SIG-M5 (cell line): Measurements from ENCODE around the gene ANAPC7.
"Not testable (repeated sequence)": the region's sequence is repeated elsewhere in the genome, so short reads cannot be mapped to it uniquely, and the experiment has no call there.

Source experiments
- DNase-seq: peaks from one replicate; lab custom pipeline; 2025; lab: John Stamatoyannopoulos, UW

The ANAPC7 gene

DNA sequence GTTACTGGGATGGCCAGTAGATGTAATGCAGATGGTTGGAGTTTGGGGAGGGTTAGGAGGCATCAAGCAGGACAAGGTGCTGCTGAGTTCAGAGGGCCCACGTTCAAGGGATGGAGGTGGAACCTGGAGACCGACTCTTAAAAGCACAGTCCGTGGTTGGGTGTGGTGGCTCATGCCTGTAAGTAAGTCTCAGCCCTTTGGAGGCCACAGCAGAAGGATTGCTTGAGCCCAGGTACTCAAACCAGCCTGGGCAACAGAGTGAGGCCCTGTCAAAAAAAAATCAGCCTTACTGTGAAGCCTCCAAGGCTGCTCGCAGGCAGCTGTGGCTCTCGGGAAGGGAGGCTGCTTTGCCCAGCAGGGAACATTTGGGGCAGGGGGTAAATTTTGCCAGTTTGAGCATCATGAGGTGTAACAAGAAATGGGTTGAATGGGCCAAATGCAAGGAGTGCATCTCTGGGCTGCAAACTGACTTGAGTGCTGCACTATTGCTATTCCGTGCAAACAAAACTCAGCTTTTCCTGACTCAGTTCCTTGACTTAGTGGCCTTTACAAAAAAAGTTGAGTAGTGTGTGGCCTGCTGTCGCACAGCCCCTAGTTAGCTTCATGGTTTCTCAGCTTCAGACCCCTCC, 55.0 kb downstream of the ANAPC7 start:
- DNase-seq: no peak

DNA sequence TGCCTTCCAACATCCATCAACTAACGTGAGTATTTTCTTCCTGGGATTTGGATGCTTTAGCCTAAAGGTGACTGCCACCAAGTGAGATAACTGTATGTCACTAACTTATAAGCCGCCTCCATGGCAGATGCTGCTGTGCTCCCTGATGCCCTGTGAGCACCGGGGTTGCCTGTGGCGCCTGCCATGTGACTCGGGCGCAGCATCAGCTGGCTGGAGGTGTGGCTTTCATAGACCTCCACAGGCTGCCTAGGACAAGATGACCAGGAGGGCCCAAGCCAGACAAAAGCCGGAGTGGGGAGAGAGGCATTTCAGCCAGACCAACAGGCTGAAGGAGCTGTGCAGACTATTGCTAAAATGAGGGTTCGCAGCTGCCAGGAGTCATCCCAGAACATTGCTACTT, 55.7 kb downstream of the ANAPC7 start:
- no peak for DNase-seq

GRCh38 chr12:110345963-110346362, 57.5 kb downstream of the ANAPC7 start:
- DNase-seq: no peak

DNA sequence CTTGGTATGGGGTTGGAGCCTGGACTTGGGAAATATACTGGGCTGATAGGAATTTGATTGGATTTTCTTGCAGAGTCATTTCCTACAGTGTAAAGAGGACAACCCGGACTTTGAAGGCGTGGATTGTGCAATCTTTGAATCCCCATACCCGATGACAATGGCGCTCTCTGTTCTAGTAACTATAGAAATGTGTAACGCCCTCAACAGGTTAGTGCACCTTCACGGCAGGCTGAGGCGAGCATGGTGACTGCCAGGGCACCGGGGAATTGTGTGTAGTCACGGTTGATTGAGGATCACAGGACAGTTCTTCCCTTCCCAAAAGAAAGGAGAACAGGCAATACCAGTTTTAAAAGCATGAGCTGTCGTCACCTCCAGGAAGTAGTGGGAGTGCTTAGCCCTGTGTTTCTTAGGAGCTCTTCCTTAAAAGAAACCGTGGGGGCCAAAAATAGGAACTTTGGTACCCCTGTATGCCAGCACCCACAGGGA, 58.3 kb downstream of the ANAPC7 start:
- DNase-seq: no peak

DNA sequence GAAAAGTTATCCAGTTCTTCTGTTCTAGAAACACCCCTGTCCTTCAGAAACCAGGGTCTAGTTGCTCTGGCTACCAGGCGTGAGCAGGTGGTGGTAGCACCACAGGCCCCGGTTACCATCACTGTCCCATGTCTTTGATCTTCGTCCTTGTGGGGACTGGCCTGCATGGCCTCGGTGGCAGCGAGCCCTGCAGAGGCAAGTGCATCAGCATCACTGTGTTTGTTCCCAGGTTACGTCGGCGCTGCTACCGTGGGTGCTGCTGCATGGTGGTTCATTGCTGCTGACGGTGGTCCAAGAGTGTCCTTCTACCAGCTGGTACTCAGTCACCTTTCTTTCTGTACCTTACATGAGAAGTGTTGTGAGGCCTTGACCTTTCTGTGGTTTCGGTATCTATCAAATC, 58.9 kb downstream of the ANAPC7 start:
- DNase-seq: no peak

GRCh38 chr12:110343736-110344555, 59.6 kb downstream of the ANAPC7 start:
- DNase-seq: no peak

DNA sequence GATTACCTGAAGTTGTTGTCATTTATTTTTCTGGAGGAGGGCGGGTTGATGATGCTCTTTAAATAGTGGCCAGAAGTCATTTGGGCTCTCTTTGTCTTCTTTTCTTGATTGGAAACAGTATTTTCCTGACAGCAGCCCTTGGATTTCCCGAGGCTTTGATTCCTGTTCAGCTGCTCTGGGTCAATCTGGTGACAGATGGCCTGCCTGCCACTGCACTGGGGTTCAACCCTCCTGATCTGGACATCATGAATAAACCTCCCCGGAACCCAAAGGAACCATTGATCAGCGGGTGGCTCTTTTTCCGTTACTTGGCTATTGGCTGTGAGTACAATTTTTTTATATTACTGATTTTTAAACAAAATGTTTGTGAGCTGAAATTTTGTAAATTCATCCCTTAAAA, 60.4 kb downstream of the ANAPC7 start:
- no peak for DNase-seq

GRCh38 chr12:110342157-110342556, 61.4 kb downstream of the ANAPC7 start:
- no peak for DNase-seq

DNA sequence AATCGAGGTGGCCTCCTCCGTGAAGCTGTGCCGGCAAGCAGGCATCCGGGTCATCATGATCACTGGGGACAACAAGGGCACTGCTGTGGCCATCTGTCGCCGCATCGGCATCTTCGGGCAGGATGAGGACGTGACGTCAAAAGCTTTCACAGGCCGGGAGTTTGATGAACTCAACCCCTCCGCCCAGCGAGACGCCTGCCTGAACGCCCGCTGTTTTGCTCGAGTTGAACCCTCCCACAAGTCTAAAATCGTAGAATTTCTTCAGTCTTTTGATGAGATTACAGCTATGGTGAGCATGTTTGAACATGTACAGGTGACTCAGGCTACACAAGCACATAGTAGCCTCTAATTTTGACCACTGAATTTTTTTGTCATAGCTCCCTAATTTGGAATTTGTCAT, 62.8 kb downstream of the ANAPC7 start:
- DNase-seq: no peak

DNA sequence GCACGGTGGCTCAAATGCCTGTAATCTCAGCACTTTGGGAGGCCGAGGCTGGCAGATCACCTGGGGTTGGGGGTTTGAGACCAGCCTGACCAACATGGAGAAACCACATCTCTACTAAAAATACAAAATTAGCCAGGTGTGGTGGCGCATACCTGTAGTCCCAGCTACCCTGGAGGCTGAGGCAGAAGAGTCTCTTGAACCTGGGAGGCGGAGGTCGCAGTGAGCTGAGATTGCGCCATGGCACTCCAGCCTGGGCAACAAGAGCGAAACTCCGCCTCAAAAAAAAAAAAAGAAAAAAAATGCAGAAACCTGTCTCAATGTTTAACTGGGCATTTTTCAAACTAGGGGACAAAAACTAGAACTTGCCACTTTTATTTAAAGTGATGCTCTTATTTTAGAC, 63.2 kb downstream of the ANAPC7 start:
- not testable (repeated sequence) for DNase-seq

GRCh38 chr12:110339184-110339952, 64.1 kb downstream of the ANAPC7 start:
- no peak for DNase-seq

GRCh38 chr12:110338754-110339153, 64.8 kb downstream of the ANAPC7 start:
- no peak for DNase-seq

- DNase-seq: no peak
Observed at GRCh38 chr12:110337912-110338710, 65.4 kb downstream of the ANAPC7 start.

DNA sequence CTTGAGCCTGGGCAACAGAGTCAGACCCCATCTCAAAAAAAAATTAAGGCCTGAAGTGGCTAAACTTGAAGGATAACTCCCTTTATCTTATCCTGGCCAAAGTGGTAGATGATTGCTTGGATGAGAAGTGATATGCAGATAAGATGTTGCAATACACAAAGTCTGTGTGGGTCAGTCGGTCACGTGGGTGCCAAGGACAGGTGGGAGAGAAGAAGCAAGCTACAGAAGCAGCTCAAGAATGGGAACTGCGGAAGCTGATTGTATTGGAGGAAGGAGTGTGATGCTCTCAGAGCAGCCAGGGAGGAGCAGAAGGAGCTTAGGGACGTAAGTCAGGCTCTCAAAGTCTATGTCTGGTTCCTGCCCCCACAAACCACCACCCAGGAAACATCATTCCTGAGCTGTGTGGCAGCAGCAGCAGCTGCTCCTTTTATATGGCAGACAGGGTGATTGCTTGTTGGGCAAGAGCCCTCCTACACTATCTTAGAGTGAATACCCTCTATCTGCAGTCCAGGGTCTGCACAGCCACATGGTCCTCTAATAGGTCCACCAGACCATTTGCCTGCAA, 67.9 kb downstream of the ANAPC7 start:
- no peak for DNase-seq

DNA sequence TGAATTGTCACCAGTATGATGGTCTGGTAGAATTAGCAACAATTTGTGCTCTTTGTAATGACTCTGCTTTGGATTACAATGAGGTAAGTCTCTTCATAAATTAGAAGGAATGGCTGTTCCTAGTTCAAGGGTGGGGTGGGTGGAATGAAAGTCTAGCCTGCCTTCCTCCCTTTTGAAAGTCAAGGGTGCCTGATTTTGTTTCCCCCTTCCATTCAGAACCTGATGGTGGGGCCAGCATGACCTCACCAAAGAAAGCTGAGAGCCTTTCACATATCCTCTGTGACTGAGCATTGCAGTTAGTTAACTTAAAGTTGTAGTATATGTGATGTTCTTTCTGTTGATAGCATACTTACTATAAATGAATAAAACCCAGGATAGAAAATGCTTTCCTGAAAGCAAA, 70.3 kb downstream of the ANAPC7 start:
- DNase-seq: no peak

DNA sequence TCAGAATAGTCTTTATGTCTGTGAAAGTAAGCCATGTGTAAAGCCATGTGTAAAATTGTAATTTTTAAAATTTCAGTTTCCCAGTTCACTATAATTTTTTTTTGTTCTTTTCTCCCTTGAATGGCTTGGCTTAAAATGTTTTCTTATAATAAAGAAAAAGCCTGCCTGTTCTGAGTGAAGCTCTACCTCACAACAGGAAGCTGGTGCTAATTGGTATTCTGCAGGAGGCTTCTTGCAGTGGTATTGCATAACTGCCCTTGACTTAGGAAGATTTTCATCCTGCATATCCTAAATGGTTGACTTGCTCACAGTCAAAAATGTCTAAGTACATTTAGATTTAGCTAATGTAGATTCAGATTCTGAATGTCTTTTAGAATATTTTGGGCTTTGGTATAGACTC, 73.0 kb downstream of the ANAPC7 start:
- no peak for DNase-seq

DNA sequence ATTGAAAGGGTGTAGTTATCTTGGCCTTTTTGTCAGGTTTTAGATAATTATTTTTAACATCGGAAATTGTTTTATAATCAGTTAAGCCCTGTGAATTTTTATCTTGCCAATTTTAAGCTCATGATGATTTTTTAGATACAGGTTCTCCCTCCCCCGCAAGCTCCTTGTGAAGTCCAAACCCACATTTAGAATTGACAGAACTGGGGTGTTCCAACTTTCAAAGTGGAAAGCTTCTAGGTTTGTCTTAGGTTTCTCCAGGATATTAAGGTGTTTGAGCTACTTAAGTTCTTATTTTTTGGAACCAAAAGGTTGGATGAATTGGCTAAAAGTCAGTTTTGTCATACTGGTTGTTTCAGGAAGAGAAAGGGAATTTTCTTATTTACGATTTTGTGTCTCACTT, 73.4 kb downstream of the ANAPC7 start:
- DNase-seq: no peak

DNA sequence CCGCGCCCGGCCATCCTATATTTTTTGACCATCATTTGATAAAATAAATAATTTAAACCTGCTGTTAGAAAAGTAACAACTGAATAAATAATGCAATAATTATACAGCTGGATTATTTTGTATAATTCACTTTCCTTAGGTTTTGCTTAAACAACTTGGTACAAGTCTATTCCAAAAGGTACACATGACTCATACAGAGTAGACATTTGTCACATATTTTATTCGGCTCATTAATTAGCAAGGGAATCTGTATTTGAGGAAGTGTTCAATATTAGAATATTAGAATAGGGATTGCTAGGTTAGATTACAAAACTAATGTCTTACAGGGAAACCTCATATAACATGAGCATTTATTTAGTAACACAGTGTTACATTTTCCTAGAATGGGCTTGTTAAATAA, 73.8 kb downstream of the ANAPC7 start:
- DNase-seq: no peak
